Neural cell (in vitro differentiated cells): ENCODE results near the gene BCAS1.

ENCODE experiments used
- CTCF ChIP-seq: fragments of 450-650 bp; IDR thresholded peaks from 2 replicates; pipeline ENCODE4 v1.5.1; 2014; ENCODE audit warnings: antibody characterized with exemption, mild to moderate bottlenecking, moderate library complexity; ENCODE audit not compliant: poor library complexity, severe bottlenecking
- EP300 ChIP-seq: fragments of 450-650 bp; conservative IDR thresholded peaks from 2 replicates; pipeline ENCODE4 v1.6.1; 2014; ENCODE audit warnings: antibody characterized with exemption, mild to moderate bottlenecking, moderate library complexity; ENCODE audit not compliant: poor library complexity, severe bottlenecking
- EZH2 ChIP-seq: fragments of 200-600, 300-800 bp; shearing (Covaris generic), sonication (generic); IDR thresholded peaks from 2 replicates; pipeline ENCODE4 v1.6.1; 2014; ENCODE audit warnings: antibody characterized with exemption, low read length, borderline replicate concordance, mild to moderate bottlenecking; ENCODE audit not compliant: insufficient read depth, poor library complexity, severe bottlenecking
- MXI1 ChIP-seq: fragments of 450-650 bp; conservative IDR thresholded peaks from 2 replicates; pipeline ENCODE4 v1.6.1; 2014; ENCODE audit warnings: antibody characterized with exemption, mild to moderate bottlenecking; ENCODE audit not compliant: poor library complexity, severe bottlenecking
- POLR2AphosphoS5 ChIP-seq: IDR thresholded peaks from 2 replicates; pipeline ENCODE4 v1.6.1; 2012
- RAD21 ChIP-seq: fragments of 450-650 bp; conservative IDR thresholded peaks from 2 replicates; pipeline ENCODE4 v1.6.1; 2014; ENCODE audit warnings: antibody characterized with exemption, mild to moderate bottlenecking, moderate library complexity
- REST ChIP-seq: IDR thresholded peaks from 2 replicates; pipeline ENCODE4 v1.6.1; 2012; ENCODE audit warnings: borderline replicate concordance
- SMC3 ChIP-seq: fragments of 450-650 bp; conservative IDR thresholded peaks from 2 replicates; pipeline ENCODE4 v1.6.1; 2014; ENCODE audit warnings: antibody characterized with exemption, mild to moderate bottlenecking, moderate library complexity; ENCODE audit not compliant: poor library complexity
- TAF1 ChIP-seq: IDR thresholded peaks from 2 replicates; pipeline ENCODE4 v1.6.1; 2012; ENCODE audit warnings: low read depth

GRCh38 chr20:54051068-54051467 lies 19.3 kb downstream of the BCAS1 start:
- TF ChIP-seq CTCF (no peak), TAF1 (no peak), SMC3 (no peak), EZH2 (no peak), POLR2AphosphoS5 (no peak), EP300 (no peak), REST (no peak), RAD21 (no peak), MXI1 (no peak)
